ENCODE measurements around the gene SNIP1.
"Not testable (repeated sequence)": the region's sequence is repeated elsewhere in the genome, so short reads cannot be mapped to it uniquely, and the experiment has no call there.

SNIP1 gene, protein sequence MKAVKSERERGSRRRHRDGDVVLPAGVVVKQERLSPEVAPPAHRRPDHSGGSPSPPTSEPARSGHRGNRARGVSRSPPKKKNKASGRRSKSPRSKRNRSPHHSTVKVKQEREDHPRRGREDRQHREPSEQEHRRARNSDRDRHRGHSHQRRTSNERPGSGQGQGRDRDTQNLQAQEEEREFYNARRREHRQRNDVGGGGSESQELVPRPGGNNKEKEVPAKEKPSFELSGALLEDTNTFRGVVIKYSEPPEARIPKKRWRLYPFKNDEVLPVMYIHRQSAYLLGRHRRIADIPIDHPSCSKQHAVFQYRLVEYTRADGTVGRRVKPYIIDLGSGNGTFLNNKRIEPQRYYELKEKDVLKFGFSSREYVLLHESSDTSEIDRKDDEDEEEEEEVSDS

GRCh38 chr1:37553927-37554808, at the start of gene SNIP1:
SNIP1 (minus strand) TSS chr1:37554293; CDS start chr1:37554229, 64 bp downstream.
- peak; percentile 76 to 82 for DNase-seq (ENCODE audit: low read depth in 2 of 2)

DNA sequence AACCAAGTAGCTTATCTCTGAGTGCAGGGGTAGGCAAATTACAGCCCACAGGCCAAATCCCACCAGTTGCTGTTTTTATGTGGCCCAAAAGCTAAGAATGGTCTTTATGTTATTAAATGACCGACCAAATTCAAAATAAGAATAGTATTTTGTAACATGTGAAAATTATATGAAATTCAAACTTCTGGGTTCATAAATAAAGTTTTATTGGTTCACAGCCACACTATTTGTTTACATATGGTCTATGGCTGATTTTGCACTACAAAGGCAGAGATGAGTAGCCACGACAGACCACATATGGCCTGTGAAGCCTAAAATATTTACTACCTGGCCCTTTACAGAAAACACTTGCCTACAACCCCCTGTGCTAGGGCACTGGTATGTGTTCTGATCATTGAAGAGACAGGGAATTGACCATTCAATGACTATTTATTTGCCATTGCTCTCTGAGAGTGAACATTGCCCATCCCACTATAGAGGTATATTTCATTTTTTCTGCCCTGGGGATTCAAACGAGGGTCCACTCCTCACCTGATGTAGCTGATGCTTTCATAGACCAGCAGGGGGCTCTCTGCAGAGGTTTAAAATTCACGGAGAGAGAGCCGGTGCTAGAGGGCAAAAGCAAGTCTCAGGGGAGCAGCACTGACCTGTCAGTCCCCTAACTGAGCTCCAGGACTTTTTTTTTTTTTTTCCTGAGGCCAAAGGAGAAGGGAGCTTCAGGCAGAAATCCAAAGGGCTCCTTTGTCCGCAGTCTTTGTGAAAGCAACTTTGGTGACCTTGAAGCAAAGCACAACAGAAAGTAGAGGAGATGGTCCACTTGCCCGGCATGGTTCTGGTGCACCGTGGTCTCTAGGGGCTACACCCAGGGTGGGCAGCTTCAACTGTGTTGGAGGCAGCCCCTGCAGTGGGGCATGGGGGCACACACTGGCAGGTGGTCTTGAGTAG, 48.9 kb upstream of the SNIP1 start:
- peak in 1 of 2 donors; percentile 24 for DNase-seq (ENCODE audit: low read depth in 2 of 2)

- no peak for DNase-seq (ENCODE audit: low read depth in 2 of 2)
These were observed 47.3 kb upstream of the SNIP1 start for GRCh38 chr1:37601441-37601840.

DNA sequence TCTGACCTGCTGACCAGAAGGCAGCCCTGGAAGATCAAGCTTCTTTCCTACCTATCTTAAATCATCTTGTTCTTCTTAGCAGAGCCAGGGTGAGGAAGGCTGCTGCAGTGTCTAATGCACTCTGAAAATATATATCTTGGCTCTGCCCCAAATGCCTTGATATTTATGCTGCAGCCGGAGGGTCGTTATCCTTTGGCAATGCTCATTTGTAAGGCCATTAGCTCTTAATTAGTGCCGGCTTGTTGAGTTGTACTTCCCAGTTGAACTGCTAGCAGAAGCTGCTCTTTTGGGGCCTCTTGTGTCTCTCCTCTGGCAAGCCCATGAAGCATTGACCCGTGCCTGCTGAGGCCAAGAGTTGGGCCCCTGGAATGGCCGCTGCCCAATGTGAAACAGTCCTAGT, 45.8 kb upstream of the SNIP1 start:
- DNase-seq (ENCODE audit: low read depth in 2 of 2): no peak

GRCh38 chr1:37596182-37596667, 42.1 kb upstream of the SNIP1 start:
- no peak for DNase-seq (ENCODE audit: low read depth in 2 of 2)

DNA sequence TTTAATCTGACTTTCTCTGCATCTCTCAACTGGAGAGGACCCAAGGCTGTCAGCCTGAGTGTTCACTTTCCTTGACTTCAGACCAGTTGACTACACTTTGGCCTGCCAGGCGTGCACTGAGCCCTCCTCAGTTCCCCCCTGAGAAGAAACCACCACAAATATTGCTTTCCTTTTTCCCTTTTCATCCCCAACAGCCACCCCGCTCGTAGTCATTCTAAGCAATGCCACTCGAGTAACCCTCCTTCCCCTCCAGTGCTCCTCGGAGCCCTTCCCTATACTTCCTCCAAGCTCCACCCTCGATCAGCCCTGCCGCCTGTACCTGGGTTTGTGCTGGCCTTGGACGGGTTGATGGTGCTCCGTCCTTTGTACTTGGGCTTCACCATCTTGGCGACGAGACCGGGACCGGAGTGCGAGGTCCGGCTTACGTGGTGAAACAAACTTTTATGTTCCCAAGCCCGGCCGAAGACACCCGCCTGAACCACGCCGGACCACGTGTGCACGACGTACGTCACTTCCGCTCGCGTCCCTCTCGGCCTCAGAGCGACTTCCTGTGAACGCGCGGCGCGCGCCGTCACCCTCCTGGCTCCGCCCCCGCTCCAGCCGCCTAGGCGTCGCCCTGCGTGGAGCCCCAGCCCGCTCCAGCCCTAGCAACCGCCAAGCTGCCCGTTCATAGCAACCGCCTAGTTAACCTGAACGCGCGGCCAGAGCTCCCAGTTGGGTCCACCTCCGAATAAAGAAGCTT, 41.5 kb upstream of the SNIP1 start, which contains the start of gene GNL2:
GNL2 (minus strand) TSS at position 498 of the 742 bp plus-strand sequence; CDS start at position 383, 115 bp downstream.
- peak; percentile 92 to 96 for DNase-seq (ENCODE audit: low read depth in 2 of 2)

- no peak for DNase-seq (ENCODE audit: low read depth in 2 of 2)
These were observed 39.6 kb upstream of the SNIP1 start for GRCh38 chr1:37593726-37594125.

DNA sequence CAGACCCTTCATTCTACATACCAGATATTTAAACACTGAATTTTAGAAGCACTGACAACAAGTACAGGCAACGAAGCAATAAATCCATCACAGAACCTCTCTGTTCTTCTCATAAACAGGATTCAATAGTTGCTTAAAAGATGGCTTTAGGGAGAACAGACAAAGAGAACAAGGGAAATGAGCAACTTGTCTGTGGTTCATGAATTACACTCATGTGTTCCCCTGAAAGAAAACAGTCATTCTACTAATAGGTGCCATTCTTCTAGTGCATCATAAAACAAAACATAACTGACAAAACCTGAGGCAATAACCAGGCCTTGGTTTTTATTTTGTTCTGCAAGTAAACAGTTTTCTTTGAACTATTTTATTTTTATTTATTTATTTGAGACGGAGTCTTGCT, 34.8 kb upstream of the SNIP1 start:
- no peak for DNase-seq (ENCODE audit: low read depth in 2 of 2)

DNA sequence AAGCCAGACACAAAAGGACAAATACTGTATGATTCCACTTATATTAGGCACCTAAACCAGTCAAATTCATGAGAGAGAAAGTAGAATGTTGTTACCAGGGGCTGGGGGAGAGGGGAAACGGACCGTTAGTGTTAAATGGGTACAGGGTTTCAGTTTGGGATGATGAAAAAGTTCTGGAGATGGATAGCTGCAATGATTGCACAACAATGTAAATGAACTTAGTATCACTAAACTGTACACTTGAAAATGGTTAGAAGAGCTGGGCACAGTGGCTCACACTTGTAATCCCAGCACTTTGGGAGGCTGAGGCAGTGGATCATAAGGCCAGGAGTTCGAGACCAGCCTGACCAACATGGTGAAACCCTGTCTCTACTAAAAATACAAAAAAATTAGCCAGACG, 30.5 kb upstream of the SNIP1 start:
- not testable (repeated sequence) for DNase-seq (ENCODE audit: low read depth in 2 of 2)

DNA sequence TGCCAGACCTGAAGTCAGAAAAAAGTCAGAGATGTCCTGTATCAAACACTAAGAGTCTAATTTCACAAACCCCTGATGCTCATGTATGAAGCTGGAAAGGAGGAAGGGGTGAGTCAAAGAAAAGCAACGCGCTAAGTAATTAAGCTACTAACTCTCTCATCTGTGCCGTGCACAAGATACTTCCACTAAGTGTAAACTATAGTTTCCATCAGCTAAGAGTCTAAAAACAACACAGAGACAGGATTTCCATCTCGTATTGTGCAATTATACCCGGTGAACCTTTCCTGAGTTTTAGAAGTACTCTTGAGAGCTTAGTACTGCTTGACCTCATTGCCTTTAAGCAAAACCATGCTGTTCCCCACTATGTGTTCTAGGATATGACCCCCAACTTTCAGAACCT, 21.6 kb upstream of the SNIP1 start:
- no peak for DNase-seq (ENCODE audit: low read depth in 2 of 2)

GRCh38 chr1:37574834-37575480, 20.9 kb upstream of the SNIP1 start:
- no peak for DNase-seq (ENCODE audit: low read depth in 2 of 2)

DNA sequence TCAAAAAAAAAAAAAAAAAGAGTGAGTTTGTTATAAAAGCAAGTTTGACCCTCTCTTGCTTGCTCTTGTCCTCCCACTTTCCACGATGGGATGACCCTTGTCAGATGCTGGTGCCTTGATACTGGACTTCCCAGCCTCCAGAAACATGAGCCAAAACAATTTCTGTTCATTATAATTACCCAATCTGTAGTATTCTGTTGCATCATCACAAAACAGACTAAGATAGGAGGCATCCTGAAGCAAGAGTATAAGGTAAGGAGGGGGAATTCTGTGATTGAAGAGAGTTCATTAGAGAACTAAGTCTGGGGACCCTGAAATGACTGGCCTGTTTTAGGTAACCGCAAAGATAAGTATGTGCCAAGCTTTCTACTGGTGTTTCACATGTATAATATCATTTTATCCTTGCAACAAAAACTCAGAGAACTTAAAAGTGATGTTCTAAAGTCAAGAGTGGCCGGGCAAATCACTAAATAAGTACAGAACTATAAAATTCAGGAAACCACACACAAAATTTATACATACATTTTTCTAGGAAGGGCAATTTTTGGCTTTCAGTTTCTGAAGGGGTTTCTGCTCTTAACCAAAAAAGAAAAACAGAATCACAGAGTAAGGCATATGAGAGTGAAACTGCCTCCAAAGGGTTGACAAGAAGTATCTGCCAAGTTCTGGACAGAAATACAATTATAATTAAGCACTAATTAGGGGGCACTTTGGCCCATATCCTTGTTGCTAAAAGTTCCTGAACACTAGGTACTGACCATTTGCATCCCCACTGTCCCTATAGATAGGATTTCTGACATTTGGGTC, 16.6 kb upstream of the SNIP1 start:
- DNase-seq (ENCODE audit: low read depth in 2 of 2): no peak

DNA sequence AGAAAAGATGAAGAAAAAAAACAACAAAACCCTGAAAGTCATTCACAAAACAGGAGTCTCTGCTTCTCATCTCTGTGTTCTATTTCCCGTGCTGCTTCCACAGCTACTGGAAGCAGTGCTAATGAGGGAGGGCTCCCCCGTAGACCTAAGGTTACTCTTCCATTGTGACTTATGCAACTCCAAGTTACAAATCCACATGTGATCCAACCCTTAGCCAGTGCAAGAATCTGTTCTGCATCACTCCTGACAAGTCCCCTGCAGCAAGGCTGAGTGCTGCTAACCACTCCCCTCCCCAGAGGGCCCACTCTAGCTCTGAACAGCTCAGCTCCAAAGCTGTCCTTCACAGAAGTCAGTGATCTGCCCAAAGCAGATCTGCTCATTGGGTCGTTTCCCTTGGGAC, 12.9 kb upstream of the SNIP1 start:
- DNase-seq (ENCODE audit: low read depth in 2 of 2): no peak

DNA sequence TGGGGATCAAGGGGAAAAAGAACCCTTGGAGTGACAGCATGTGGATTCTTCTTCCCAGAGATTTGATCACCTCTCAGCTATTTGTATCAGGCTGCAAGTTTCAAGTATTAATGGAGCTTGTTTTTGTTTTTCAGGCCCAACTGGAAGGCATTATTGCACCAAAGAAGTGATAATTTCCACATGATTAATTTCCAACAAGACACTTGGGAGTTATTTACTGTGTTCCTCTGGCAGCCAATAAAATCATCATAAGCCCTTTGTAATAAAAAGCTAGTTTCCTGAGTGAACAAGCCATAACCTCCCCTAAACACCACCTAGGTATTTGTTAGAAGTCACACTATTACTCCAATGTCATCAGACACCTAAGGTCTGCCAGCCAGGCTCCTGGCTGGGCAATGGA, 10.8 kb upstream of the SNIP1 start:
- no peak for DNase-seq (ENCODE audit: low read depth in 2 of 2)

- no peak for DNase-seq (ENCODE audit: low read depth in 2 of 2)
These were observed 8.9 kb upstream of the SNIP1 start for GRCh38 chr1:37562984-37563383.

DNA sequence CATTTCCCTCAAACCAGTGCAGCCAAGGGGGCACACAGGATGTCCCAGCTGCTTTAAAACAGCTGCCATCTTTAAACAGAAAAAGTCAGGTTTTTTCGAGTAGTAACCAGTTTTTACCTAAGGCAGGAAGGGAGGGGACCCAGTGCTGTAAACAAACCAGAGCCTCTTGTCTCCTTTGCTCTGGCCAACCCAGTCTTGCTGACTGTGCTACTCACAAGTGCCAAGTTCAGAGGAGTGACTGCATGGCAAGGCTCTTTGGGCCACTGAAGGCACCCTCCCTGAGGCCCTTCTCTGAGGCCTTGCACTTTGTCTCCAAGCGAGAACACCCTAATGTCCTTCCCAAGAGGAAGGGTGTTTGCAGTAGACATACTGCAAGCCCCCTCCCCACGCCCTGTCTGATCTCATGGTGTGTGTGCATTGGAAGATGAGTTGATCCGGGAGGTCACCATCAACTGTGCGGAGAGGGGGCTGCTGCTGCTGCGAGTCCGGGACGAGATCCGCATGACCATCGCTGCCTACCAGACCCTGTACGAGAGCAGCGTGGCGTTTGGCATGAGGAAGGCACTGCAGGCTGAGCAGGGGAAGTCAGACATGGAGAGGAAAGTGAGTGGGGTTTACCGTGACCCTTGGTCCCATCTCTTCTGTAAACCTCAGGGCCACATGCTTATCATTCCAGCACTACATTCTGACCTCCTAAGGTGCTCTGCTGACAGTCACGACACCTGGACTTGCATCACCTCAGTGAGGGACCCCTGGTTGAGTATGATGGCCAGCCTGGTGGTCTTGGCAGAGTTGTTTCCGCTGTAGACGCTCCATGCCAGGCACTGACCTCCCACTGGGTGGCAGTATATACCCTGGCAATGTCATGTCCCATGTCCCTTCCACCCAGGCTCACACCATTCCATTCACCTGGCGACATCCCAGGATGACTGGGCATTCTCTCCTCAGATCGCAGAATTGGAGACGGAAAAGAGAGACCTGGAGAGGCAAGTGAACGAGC, 7.3 kb upstream of the SNIP1 start:
- DNase-seq (ENCODE audit: low read depth in 2 of 2): peak; percentile 7 to 23

DNA sequence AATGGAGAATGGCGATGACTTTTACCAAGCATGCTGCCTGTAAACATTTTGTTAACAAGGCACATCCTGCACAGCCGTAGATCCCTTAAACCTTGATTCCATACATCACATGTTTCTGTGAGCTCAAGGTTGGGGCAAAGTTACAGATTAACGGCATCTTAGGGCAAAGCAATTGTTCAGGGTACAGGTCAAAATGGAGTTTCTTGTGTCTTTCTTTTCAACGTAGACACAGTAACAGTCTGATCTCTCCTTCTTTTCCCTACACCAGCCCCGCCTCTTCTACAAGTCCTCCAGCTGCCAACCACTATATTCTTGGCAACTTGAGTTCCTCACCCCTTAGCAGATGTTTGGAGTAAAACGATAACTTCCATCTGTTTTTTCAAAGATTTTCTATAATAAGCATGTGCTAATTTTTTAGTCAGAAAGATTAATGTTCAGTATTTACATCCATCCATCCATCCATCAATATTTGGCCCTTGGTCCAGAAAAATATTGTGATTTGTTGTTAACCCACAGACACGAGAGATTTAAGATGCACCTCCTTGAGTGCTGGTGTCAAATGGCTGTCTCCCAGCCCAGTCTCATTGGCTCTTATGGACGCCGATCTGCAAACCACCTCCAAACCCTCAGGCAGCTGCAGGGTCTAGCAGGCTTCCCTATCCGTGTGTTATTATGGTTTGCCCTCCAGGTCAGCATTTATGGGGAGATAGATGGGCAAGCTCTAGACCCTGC, 6.5 kb upstream of the SNIP1 start:
- DNase-seq (ENCODE audit: low read depth in 2 of 2): no peak
